ENCODE measurements around the gene VSIR. TPM values are rescaled to one million over a fixed set of nuclear protein-coding genes. Genes with fewer than 3 reads are reported as not detected.

VSIR gene
- total RNA-seq, 1 donor from 2014 or later, result 0.29 TPM

DNA sequence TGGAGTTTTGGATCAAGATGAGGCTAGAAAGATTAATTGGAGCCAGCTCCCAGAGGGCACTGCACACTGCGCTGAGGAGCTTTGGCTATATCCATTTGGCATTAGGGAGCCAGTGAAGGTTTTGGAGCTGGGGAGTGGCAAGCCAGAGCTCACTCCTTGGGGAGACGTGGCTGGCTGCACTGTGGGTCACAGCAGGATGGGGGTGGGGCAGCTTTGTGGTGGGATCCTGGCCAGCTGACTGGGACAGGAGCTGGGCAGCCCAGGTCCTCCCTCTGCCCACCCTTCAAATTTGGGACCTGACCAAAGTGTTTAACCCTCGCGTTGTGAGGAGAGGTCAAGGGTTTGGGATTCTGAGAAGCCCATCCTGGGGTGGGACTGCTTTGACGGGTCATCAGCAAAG, 58.7 kb downstream of the VSIR start:
- no peaks in the 10 kb centered on the region for H3K9me3 Mint-ChIP-seq (ENCODE audit: unreplicated experiment)

GRCh38 chr10:71714031-71714410, 59.3 kb downstream of the VSIR start:
- TF ChIP-seq, protein P1, sequence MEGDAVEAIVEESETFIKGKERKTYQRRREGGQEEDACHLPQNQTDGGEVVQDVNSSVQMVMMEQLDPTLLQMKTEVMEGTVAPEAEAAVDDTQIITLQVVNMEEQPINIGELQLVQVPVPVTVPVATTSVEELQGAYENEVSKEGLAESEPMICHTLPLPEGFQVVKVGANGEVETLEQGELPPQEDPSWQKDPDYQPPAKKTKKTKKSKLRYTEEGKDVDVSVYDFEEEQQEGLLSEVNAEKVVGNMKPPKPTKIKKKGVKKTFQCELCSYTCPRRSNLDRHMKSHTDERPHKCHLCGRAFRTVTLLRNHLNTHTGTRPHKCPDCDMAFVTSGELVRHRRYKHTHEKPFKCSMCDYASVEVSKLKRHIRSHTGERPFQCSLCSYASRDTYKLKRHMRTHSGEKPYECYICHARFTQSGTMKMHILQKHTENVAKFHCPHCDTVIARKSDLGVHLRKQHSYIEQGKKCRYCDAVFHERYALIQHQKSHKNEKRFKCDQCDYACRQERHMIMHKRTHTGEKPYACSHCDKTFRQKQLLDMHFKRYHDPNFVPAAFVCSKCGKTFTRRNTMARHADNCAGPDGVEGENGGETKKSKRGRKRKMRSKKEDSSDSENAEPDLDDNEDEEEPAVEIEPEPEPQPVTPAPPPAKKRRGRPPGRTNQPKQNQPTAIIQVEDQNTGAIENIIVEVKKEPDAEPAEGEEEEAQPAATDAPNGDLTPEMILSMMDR (IDR thresholded peaks at IDR 0.05; ENCODE audit: partially characterized antibody, unreplicated experiment), result no peak
- Mint-ChIP-seq H3K4me1 (ENCODE audit: low read depth, unreplicated experiment) (peaks cover 12% of the 10 kb centered on the region), H3K36me3 (ENCODE audit: unreplicated experiment) (no peaks in the 10 kb centered on the region), H3K27me3 (ENCODE audit: unreplicated experiment) (peaks cover 3% of the 10 kb centered on the region), H3K4me3 (ENCODE audit: unreplicated experiment) (no peak overlapping the region), H3K27ac (ENCODE audit: unreplicated experiment) (no peak overlapping the region), H3K9me3 (ENCODE audit: unreplicated experiment) (no peaks in the 10 kb centered on the region)
- no peak for DNase-seq

More for the DNA sequence above, 58.7 kb downstream of the VSIR start:
- H3K4me1 Mint-ChIP-seq (ENCODE audit: low read depth, unreplicated experiment), result peaks cover 12% of the 10 kb centered on the region
- no peaks in the 10 kb centered on the region for H3K36me3 Mint-ChIP-seq (ENCODE audit: unreplicated experiment)
- peaks cover 3% of the 10 kb centered on the region for H3K27me3 Mint-ChIP-seq (ENCODE audit: unreplicated experiment)
- TF ChIP-seq, protein P1 (IDR thresholded peaks at IDR 0.05; ENCODE audit: partially characterized antibody, unreplicated experiment), result no peak
- no peak overlapping the region for H3K27ac Mint-ChIP-seq (ENCODE audit: unreplicated experiment)
- no peak for DNase-seq
- no peak overlapping the region for H3K4me3 Mint-ChIP-seq (ENCODE audit: unreplicated experiment)

DNA sequence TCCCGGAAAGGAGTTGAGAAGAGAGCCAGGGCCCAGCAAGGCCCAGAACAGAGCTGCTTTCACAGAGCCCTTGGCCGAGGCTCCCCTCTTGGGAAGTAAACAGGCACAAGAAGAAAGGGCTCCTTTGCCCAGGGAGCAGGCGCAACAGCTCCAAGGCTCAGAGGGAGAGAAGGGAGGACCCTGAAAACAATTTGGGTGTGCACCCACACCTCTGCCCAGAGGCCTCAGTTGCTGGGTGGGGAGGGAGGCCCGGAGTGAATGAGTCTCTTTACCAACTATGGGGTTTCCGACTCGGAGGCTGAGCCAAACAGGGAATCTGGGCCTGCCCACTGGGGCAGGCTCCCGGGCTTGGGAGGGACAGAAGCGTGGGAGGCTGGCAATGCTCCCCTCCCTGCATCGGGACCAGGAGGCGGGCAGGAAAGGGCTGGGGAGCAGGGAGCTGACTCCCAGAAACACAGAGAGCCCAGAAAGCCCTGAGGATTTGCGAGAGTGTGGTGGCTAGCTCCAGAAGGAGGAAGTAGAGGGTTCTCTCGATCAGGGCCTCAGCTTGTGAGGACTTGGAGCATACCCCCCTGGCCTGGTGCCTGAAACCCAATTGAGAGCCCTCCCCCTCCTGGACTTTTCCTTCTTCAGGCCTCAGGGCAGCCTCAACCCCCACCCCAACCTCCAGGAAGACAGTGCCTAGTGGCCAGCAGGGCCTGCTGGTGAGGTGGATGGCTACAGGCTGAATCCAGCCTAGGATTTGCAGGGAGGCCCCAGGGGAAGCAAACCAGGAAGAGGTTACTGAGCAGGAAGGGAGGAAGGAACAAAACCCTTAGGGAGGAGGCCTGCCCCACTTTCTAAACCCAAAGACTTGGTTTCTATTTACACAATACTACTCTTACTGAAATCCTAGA, 59.9 kb downstream of the VSIR start:
- Mint-ChIP-seq H3K27me3 (ENCODE audit: unreplicated experiment) (peaks cover 3% of the 10 kb centered on the region), H3K4me1 (ENCODE audit: low read depth, unreplicated experiment) (peaks cover 12% of the 10 kb centered on the region), H3K27ac (ENCODE audit: unreplicated experiment) (peak overlapping the region; percentile 55), H3K9me3 (ENCODE audit: unreplicated experiment) (no peaks in the 10 kb centered on the region), H3K36me3 (ENCODE audit: unreplicated experiment) (no peaks in the 10 kb centered on the region), H3K4me3 (ENCODE audit: unreplicated experiment) (no peak overlapping the region)
- TF ChIP-seq, protein P1 (IDR thresholded peaks at IDR 0.05; ENCODE audit: partially characterized antibody, unreplicated experiment), result no peak
- no peak for DNase-seq

DNA sequence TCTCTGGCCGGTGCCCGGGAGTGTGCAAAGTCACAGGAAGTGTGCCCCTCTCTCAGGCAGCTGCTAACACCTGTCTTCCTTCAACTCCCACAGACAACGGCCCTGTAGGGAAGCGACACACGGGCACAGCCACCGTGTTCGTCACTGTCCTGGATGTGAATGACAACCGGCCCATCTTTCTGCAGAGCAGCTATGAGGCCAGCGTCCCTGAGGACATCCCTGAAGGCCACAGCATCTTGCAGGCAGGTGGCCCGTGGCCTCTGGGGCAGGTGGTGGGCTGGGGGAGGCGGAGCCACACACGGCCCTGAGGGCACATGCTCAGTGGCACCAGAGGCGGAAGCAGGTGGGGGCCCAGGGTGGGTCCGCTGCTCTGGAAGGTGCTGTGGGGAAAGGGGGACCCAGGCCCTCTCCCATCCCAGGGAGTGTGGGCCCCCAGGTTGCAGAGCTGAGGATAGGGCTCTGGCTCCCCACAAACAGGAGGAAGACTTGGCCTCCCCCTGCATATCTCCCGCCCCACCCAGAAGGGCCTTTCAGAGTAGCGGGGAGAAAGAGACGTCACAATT, 60.7 kb downstream of the VSIR start:
- no peak overlapping the region for H3K4me3 Mint-ChIP-seq (ENCODE audit: unreplicated experiment)
- H3K9me3 Mint-ChIP-seq (ENCODE audit: unreplicated experiment), result no peaks in the 10 kb centered on the region
- no peak for DNase-seq
- TF ChIP-seq, protein P1 (IDR thresholded peaks at IDR 0.05; ENCODE audit: partially characterized antibody, unreplicated experiment), result no peak
- H3K27me3 Mint-ChIP-seq (ENCODE audit: unreplicated experiment), result peaks cover 6% of the 10 kb centered on the region
- no peak overlapping the region for H3K27ac Mint-ChIP-seq (ENCODE audit: unreplicated experiment)
- H3K36me3 Mint-ChIP-seq (ENCODE audit: unreplicated experiment), result no peaks in the 10 kb centered on the region
- H3K4me1 Mint-ChIP-seq (ENCODE audit: low read depth, unreplicated experiment), result peaks cover 11% of the 10 kb centered on the region

GRCh38 chr10:71712170-71712569, 61.1 kb downstream of the VSIR start:
- H3K36me3 Mint-ChIP-seq (ENCODE audit: unreplicated experiment), result no peaks in the 10 kb centered on the region
- no peak overlapping the region for H3K4me3 Mint-ChIP-seq (ENCODE audit: unreplicated experiment)
- H3K9me3 Mint-ChIP-seq (ENCODE audit: unreplicated experiment), result no peaks in the 10 kb centered on the region
- no peak for DNase-seq
- H3K27ac Mint-ChIP-seq (ENCODE audit: unreplicated experiment), result peak overlapping the region; percentile 52
- H3K27me3 Mint-ChIP-seq (ENCODE audit: unreplicated experiment), result peaks cover 10% of the 10 kb centered on the region
- peaks cover 6% of the 10 kb centered on the region for H3K4me1 Mint-ChIP-seq (ENCODE audit: low read depth, unreplicated experiment)
- TF ChIP-seq, protein P1 (IDR thresholded peaks at IDR 0.05; ENCODE audit: partially characterized antibody, unreplicated experiment), result no peak
